ENCODE results near the gene CAMSAP1.

DNA sequence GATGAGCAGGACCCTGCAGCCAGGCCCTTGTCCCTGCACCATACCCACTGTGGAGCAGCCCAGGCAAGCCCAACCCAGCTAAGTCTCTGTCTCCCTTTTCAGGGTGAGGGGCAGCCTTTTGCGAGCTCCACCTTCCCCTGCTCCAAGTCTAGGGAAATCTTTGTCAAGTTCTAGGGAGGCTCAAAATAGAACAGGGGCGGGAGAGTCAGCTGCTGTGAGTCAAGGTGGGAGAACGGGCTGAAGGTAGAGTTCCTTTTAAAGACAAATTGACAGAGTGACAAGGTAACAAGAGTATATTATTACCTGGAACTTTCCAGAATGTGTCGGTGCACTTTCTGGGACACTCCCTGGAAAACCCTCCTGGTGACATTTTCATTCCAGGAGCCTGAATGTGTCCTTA lies 140.6 kb downstream of the CAMSAP1 start:
- TF ChIP-seq EP300 (IDR thresholded peaks at IDR 0.05; ENCODE audit: borderline replicate concordance): no peak
- no peak for TF ChIP-seq CEBPB (IDR thresholded peaks at IDR 0.05)
- TF ChIP-seq, protein P1, sequence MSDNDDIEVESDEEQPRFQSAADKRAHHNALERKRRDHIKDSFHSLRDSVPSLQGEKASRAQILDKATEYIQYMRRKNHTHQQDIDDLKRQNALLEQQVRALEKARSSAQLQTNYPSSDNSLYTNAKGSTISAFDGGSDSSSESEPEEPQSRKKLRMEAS (IDR thresholded peaks at IDR 0.05): no peak
- TF ChIP-seq EGR1 (IDR thresholded peaks at IDR 0.05): no peak
- no peak for TF ChIP-seq TEAD4 (IDR thresholded peaks at IDR 0.05)
- no peak for TF ChIP-seq ZBTB7A (IDR thresholded peaks at IDR 0.05; ENCODE audit: low read depth)
- TF ChIP-seq TAF1 (IDR thresholded peaks at IDR 0.05; ENCODE audit: low read depth): no peak
- TF ChIP-seq, protein P2, sequence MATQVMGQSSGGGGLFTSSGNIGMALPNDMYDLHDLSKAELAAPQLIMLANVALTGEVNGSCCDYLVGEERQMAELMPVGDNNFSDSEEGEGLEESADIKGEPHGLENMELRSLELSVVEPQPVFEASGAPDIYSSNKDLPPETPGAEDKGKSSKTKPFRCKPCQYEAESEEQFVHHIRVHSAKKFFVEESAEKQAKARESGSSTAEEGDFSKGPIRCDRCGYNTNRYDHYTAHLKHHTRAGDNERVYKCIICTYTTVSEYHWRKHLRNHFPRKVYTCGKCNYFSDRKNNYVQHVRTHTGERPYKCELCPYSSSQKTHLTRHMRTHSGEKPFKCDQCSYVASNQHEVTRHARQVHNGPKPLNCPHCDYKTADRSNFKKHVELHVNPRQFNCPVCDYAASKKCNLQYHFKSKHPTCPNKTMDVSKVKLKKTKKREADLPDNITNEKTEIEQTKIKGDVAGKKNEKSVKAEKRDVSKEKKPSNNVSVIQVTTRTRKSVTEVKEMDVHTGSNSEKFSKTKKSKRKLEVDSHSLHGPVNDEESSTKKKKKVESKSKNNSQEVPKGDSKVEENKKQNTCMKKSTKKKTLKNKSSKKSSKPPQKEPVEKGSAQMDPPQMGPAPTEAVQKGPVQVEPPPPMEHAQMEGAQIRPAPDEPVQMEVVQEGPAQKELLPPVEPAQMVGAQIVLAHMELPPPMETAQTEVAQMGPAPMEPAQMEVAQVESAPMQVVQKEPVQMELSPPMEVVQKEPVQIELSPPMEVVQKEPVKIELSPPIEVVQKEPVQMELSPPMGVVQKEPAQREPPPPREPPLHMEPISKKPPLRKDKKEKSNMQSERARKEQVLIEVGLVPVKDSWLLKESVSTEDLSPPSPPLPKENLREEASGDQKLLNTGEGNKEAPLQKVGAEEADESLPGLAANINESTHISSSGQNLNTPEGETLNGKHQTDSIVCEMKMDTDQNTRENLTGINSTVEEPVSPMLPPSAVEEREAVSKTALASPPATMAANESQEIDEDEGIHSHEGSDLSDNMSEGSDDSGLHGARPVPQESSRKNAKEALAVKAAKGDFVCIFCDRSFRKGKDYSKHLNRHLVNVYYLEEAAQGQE (IDR thresholded peaks at IDR 0.05; ENCODE audit: low read depth): no peak
- TF ChIP-seq RAD21 (IDR thresholded peaks at IDR 0.05; ENCODE audit: low read depth): no peak
- TF ChIP-seq TCF12 (IDR thresholded peaks at IDR 0.05; ENCODE audit: low read depth): no peak
- no peak for TF ChIP-seq YY1 (IDR thresholded peaks at IDR 0.05; ENCODE audit: low read depth)
- no peak for TF ChIP-seq NFIC (IDR thresholded peaks at IDR 0.05)
- TF ChIP-seq CREB1 (IDR thresholded peaks at IDR 0.05; ENCODE audit: low read depth): no peak
- TF ChIP-seq, protein P3, sequence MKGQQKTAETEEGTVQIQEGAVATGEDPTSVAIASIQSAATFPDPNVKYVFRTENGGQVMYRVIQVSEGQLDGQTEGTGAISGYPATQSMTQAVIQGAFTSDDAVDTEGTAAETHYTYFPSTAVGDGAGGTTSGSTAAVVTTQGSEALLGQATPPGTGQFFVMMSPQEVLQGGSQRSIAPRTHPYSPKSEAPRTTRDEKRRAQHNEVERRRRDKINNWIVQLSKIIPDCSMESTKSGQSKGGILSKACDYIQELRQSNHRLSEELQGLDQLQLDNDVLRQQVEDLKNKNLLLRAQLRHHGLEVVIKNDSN (IDR thresholded peaks at IDR 0.05): no peak
